ENCODE results near the gene BEGAIN. TPM values are rescaled to one million over a fixed set of nuclear protein-coding genes. Genes with fewer than 3 reads are reported as not detected.

Gene BEGAIN
- total and polyA plus RNA-seq, 12 donors = 0.39 to 59.0 (median 2.7) TPM

DNA sequence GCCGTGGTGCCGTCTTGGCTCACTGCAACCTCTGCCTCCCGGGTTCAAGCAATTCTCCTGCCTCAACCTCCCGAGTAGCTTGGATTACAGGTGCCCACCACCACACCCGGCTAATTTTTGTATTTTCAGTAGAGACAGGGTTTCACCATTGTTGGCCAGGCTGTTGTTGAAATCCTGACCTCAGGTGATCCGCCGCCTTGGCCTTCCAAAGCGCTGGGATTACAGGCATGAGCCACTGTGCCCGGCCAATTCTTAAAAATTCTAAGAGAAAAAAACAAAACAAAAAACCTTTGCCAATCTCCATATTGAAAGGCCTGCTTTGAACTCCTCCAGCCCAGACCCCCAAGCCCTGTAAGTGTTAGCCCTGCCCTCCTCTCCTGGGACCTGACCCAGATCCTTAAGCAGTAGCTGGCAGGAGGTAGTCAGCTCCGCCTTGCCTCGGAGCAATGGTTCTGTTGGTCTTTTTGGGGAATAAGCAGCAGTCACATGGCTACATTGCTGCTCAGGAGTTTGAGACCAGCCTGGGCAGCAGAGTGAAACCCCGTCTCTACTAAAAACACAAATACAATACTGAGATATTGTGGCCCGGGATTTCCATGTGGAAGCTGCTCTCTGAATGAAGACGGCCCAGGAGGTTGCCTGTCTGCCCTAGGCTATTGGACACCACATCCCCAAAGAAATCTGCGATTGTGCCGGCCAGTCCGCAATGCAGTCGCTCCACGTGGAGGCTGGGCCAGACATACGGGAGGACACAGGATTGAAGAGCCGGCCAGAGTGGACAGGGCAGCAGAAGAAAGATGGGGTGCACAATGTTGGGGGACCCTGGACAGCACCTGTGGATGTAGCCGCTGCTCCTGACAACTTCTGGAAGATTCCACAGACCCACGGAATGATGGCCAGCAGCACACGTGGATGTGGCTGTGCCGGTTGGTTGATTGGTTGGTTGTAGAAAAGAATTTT, 28.8 kb upstream of the BEGAIN start:
- Histone ChIP-seq H3K36me3 (replicated peaks in 1 of 2) (no peaks in the 10 kb centered on the region), H3K9me3 (replicated peaks in 1 of 3) (no peaks in the 10 kb centered on the region), H3K4me1 (replicated peaks in 1 of 2) (peaks cover 0 to 15% of the 10 kb centered on the region in 2 donors), H3K27ac (no peak overlapping the region), H3K27me3 (no peaks in the 10 kb centered on the region), H3K4me3 (no peak overlapping the region)
- WGBS, 4 donors = 88 to 93% (median 90%) methylated on average over 25 of the region's 25 CpGs
- DNase-seq = peak in 1 of 7 donors; percentile 6
- TF ChIP-seq, protein P1, sequence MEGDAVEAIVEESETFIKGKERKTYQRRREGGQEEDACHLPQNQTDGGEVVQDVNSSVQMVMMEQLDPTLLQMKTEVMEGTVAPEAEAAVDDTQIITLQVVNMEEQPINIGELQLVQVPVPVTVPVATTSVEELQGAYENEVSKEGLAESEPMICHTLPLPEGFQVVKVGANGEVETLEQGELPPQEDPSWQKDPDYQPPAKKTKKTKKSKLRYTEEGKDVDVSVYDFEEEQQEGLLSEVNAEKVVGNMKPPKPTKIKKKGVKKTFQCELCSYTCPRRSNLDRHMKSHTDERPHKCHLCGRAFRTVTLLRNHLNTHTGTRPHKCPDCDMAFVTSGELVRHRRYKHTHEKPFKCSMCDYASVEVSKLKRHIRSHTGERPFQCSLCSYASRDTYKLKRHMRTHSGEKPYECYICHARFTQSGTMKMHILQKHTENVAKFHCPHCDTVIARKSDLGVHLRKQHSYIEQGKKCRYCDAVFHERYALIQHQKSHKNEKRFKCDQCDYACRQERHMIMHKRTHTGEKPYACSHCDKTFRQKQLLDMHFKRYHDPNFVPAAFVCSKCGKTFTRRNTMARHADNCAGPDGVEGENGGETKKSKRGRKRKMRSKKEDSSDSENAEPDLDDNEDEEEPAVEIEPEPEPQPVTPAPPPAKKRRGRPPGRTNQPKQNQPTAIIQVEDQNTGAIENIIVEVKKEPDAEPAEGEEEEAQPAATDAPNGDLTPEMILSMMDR (IDR thresholded peaks at IDR 0.05) = no peak
- intact Hi-C loops (cut with DNase I) = no loop called here

DNA sequence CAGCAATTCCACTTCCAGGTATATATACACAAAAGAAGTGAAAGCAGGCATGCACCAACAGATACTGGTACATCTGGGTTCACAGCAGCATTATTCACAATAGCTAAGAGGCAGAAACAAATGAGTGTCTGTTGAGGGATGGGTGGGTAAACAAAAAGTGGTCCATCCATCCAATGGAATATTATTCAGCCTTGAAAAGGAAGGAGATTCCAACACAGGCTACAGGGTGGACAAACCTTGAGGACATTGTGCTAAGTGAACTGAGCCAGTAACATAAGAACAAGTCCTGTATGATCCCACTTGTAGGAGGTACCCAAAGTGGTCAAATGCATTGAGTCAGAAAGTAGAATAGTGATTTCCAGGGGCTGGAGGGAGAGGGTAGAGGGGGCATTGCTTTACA, 27.6 kb upstream of the BEGAIN start:
- DNase-seq = no peak
- no peak for TF ChIP-seq POLR2A (IDR thresholded peaks at IDR 0.05)
- no peaks in the 10 kb centered on the region for H3K27me3 ChIP-seq
- H3K4me1 ChIP-seq (replicated peaks in 1 of 2) = peaks cover 0 to 15% of the 10 kb centered on the region in 2 donors
- H3K4me3 ChIP-seq = no peak overlapping the region
- H3K9me3 ChIP-seq (replicated peaks in 1 of 3) = no peaks in the 10 kb centered on the region
- no peaks in the 10 kb centered on the region for H3K36me3 ChIP-seq (replicated peaks in 1 of 2)
- intact Hi-C loops (cut with DNase I) = no loop called here
- H3K27ac ChIP-seq = no peak overlapping the region

DNA sequence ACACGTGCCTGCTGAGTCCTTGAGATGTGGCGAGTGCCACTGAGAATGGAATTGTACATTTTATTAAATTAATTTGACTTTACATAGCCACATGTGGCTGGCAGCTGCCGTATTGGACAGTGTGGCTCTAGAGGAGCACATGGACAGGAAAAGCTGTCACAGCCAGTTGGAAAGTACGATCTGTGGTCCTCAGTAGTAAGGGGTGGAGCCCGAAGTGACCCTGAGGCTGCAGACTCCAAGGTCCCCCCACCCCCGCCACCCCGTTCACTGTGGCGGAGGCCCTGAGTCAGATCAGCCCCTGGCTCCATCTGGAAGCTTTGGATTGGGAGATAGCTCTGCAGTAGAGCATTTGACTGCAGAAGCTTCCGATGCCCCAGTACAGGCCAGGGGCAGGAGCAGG, 25.8 kb upstream of the BEGAIN start:
- whole genome bisulfite sequencing, 4 donors = 29 to 51% (median 40%) methylated on average over 7 to 9 of the region's 9 CpGs
- DNase-seq = peak in 4 of 7 donors; percentile 40 to 64 (median 56)
- intact Hi-C loops (cut with DNase I) = no loop called here

DNA sequence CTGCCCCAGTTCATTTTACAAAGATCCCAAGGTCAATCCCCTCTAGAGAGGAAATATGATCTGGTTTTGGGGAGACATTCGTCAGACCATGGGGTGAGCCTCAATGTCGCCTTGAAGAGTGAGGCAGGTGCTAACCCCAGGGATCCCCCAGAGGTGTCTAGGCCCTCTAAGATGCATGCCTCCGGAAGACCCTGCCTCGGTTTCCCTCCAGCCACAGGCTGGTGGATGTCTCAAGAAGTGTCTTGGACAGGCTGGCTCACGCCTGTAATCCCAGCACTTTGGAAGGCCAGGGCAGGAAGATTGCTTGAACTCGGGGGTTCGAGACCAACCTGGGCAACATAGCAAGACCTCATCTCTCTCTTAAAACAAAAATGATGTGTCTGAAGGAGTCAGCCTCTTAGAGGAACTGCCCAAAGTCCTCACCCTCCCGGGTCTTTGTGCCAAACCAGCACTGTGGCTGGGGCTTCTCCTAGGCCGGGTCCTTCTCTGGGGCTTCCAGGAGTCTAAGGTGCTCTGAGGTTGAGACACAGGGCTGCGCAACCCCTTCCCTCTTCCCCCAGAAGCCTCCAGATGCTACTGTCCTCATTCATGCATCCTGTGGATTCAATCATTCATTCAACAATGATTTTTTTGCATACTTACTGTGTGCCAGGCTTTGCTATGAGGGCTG, 24.7 kb upstream of the BEGAIN start:
- Histone ChIP-seq H3K4me3 (no peak overlapping the region), H3K36me3 (replicated peaks in 1 of 2) (no peaks in the 10 kb centered on the region), H3K9me3 (replicated peaks in 1 of 3) (no peaks in the 10 kb centered on the region), H3K4me1 (replicated peaks in 1 of 2) (no peaks in the 10 kb centered on the region), H3K27ac (no peak overlapping the region), H3K27me3 (no peaks in the 10 kb centered on the region)
- intact Hi-C loops (cut with DNase I) = no loop called here
- TF ChIP-seq, protein P1 (IDR thresholded peaks at IDR 0.05) = no peak
- TF ChIP-seq POLR2A (IDR thresholded peaks at IDR 0.05) = no peak
- DNase-seq = peak in 1 of 7 donors; percentile 5
- WGBS, 4 donors = 90 to 99% (median 94%) methylated on average over 7 to 10 of the region's 10 CpGs

More for the DNA sequence above, 25.8 kb upstream of the BEGAIN start:
- H3K27ac ChIP-seq = no peak overlapping the region
- no peak overlapping the region for H3K4me3 ChIP-seq
- peaks cover 0 to 6% of the 10 kb centered on the region in 2 donors for H3K4me1 ChIP-seq (replicated peaks in 1 of 2)
- no peaks in the 10 kb centered on the region for H3K9me3 ChIP-seq (replicated peaks in 1 of 3)
- no peaks in the 10 kb centered on the region for H3K36me3 ChIP-seq (replicated peaks in 1 of 2)
- H3K27me3 ChIP-seq = no peaks in the 10 kb centered on the region
- TF ChIP-seq, protein P1 (IDR thresholded peaks at IDR 0.05) = no peak
- no peak for TF ChIP-seq POLR2A (IDR thresholded peaks at IDR 0.05)

Data from adrenal gland (tissue), 12 donors.